SHP77 treated with DMSO at 0.1 percent for 48 hours (cell line): ENCODE data around the gene MTG2.

Experiments used
- DNase-seq: peaks from one replicate; lab custom pipeline; 2025; lab: John Stamatoyannopoulos, UW

MTG2 gene

GRCh38 chr20:62163485-62163865 is 19.4 kb upstream of the MTG2 start:
- DNase-seq: no peak

GRCh38 chr20:62163986-62164762 is 18.7 kb upstream of the MTG2 start:
- DNase-seq: no peak

GRCh38 chr20:62164879-62165761 is 17.7 kb upstream of the MTG2 start:
- DNase-seq: no peak

- no peak for DNase-seq
Measured at GRCh38 chr20:62165762-62166399, 16.9 kb upstream of the MTG2 start.

DNA sequence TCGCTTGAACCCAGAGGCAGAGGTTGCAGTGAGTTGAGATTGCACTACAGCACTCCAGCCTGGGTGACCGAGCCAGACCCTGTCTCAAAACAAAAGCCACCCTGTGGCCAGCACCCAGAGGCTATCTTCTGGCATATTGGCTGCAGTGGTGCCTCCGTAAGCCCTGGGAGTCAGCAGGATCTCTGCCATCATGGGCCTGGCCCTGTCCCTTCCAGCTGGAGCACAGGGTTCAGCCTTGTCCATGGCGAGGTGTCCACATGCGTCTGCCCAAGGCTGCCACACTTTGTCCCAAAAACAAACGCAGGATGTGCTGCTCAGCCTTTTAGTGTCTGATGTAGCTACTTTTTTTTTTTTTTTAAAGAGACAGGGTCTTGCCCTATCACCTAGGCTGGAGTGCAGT is 15.4 kb upstream of the MTG2 start:
- no peak for DNase-seq

GRCh38 chr20:62168061-62168460 is 14.8 kb upstream of the MTG2 start:
- no peak for DNase-seq

DNA sequence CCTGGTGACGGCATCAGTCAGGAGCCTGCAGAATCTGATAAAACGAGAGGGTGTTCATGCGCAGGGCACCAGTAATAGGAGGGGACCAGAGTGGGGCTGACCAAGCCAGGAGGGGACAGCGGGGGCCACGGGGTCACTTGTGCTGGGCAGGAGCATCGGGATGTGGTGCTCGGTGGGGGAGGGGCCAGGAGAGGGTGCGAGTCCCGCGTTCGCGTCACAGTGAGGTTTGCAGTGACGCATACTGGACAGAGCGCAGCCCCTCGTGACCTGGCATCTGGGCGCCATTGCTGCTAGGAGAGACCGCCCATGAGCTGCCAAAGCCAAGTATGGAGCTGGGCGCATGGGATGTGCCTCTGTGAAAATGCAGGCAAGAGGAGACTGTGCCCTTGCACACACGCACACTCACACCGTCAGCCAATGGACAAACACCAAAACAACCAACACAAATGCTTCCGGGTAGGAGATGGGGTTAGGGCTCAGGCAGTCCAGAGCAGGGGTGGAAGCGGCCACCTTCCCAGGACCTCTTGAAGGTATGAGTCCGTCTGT is 13.9 kb upstream of the MTG2 start:
- DNase-seq: no peak

GRCh38 chr20:62170536-62170935 is 12.3 kb upstream of the MTG2 start:
- DNase-seq: no peak

- DNase-seq: no peak
Measured at GRCh38 chr20:62171245-62171644, 11.6 kb upstream of the MTG2 start.

- no peak for DNase-seq
Measured at GRCh38 chr20:62172666-62173065, 10.2 kb upstream of the MTG2 start.

- DNase-seq: no peak
Measured at GRCh38 chr20:62174021-62174804, 8.6 kb upstream of the MTG2 start.

- DNase-seq: no peak
Measured at GRCh38 chr20:62174870-62175624, 7.8 kb upstream of the MTG2 start.

DNA sequence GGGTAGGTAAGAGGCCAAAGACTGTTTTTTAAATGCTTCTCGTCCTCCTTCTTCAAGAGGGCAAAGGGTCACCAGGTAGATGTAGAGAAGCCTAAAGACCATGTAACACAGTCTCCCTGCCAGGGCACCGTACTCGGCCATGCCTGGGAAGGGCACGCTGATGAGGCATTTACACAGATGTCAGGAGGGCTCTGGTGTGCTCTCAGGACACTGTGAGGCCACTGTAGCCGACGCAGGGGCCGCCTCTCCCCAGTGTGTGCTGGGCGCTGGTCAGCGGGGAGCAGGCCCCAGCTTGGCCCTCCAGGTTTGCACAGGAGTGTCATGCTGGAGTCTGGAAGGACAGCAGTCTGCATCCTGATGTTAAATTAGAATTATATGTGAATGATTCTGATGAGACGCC is 7.1 kb upstream of the MTG2 start:
- no peak for DNase-seq

GRCh38 chr20:62176866-62177265 is 6.0 kb upstream of the MTG2 start:
- no peak for DNase-seq

GRCh38 chr20:62177307-62177706 is 5.5 kb upstream of the MTG2 start:
- no peak for DNase-seq

DNA sequence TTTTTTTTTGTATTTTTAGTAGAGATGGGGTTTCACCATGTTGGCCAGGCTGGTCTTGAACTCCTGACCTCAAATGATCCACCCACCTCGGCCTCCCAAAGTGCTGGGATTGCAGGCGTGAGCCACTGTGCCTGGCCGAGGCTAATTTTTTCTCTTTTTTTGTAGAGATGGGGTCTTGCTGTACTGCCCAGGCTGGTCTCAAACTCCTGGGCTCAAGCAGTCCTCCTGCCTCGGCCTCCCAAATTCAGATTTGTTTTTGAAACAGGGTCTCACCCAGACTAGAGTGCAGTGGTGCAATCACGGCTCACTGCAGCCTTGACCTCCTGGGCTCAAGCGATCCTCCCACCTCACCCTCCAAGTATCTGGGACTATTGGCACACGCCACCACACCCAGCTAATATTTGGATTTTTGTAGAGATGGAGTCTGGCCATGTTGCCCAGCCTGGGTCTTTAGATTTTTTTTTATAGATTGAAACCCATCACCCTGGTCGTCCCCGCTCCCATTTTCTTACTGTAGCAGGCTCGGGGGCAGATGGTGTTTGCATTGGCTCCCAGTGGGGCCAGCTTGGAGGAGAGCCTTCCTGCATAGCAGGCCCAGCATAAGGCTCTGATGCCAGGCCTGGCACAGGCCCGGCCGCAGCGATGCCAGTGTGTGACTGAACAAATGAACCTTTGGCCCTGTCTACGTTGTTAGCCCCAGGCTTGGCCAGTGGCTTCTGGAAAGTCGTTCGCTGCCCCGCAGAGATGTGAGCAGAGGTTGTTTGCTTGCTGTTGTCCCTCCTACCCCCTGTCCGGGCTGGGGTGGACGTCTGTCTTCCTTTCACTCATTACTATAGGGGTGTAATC is 4.3 kb upstream of the MTG2 start:
- DNase-seq: no peak

DNA sequence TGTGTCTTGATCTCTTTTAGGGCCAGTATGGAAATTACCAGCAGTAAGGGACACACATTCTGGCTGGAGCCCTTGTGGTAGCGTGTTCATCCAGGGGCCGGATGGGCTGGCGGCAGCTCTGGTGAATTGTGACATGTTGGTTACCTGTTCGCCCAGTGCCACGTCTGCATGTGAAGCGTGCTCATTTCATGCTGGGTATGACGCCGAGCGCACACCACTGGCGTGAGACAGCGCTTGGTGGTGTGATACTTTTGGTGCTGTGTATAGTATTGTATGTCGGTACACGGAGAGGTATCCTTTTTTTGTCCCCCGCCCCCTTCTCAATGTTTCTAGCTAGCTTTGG is 3.7 kb upstream of the MTG2 start:
- no peak for DNase-seq

DNA sequence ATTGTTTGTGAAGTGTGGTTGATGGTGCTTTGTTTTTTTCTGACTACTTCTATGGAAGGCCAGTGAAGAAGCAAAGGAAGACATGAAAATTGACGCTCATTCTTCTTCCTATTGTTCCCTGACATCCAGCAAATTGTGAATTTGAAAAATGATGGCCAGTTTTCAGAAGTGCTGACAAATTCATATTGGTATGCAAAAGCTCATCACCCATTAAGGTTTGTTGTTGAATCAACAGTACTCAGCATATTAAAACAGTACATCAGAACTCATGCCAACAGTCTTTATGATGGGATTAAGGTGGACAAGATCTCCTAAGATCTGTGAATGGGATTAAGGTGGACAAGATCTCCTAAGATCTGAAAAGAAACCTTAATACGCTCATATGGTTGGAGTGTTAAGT is 1.0 kb upstream of the MTG2 start:
- DNase-seq: no peak

DNA sequence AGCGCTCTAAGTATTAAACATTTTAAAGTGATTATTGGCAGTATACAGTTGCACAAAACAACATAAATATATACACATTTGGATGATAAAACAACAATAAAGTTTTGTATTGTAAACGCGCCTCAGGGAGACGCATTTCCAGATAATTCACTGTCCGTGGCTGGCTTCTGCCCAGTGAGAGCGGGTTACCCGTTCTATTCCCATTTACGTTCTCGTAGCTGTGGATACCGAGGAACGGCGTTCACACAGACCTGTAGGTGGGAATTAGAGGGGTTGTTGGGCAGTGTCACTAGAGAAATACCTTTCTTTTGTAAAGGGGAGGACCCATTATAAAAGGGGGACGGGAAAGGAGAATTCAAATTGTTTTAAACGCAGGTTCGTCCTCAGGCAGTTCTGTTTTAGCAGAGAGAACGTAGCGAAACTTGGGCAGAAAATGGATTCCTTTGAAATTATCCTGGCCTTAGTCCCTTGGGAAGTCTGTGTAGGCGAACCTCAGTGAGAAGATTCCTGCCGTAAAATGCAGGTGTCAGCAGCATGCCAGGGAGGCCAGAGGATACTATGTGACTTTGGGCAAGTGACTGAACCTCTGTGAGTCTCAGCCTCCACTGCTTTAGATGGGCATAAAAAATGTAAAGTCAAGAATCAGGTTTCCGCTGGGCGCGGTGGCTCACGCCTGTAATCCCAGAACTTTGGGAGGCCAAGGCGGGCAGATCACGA is 756 bp downstream of the MTG2 start:
- DNase-seq: no peak

- no peak for DNase-seq
Measured at GRCh38 chr20:62186096-62186426, 3.2 kb downstream of the MTG2 start.
